Measurements from ENCODE around the gene TRAPPC2L.

TRAPPC2L gene

DNA sequence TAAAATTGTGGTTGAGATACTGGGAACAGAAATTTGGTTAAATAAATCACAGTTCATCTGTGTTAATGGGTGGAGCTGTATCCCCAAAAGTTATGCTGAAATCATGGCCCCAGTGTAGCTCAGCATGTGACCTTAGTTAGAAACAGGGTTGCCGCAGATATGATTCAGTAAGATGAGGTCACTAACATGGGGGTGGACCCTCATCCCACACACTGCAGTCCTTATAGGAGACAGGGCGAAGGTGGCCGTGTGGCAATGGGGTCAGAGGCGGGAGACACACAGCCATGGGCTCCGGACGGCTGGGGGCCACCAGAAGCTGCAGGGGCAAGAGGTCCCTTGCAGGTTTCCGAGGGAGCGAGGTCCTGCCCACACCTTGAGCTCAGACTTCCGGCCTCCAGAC, 10.8 kb upstream of the TRAPPC2L start:
- TF ChIP-seq, protein P1, sequence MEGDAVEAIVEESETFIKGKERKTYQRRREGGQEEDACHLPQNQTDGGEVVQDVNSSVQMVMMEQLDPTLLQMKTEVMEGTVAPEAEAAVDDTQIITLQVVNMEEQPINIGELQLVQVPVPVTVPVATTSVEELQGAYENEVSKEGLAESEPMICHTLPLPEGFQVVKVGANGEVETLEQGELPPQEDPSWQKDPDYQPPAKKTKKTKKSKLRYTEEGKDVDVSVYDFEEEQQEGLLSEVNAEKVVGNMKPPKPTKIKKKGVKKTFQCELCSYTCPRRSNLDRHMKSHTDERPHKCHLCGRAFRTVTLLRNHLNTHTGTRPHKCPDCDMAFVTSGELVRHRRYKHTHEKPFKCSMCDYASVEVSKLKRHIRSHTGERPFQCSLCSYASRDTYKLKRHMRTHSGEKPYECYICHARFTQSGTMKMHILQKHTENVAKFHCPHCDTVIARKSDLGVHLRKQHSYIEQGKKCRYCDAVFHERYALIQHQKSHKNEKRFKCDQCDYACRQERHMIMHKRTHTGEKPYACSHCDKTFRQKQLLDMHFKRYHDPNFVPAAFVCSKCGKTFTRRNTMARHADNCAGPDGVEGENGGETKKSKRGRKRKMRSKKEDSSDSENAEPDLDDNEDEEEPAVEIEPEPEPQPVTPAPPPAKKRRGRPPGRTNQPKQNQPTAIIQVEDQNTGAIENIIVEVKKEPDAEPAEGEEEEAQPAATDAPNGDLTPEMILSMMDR (conservative IDR thresholded peaks at IDR 0.05; ENCODE audit: low read length): no peak
- no peak overlapping the region for H3K4me3 ChIP-seq (ENCODE audit: low read length)
- DNase-seq (ENCODE audit: low read depth): no peak

- no peak overlapping the region for H3K4me3 ChIP-seq (ENCODE audit: low read length)
- TF ChIP-seq, protein P1 (conservative IDR thresholded peaks at IDR 0.05; ENCODE audit: low read length): no peak
- no peak for DNase-seq (ENCODE audit: low read depth)
These were observed 9.3 kb upstream of the TRAPPC2L start for GRCh38 chr16:88847654-88848053.

GRCh38 chr16:88848557-88848956, 8.4 kb upstream of the TRAPPC2L start:
- no peak for DNase-seq (ENCODE audit: low read depth)
- H3K4me3 ChIP-seq (ENCODE audit: low read length): no peak overlapping the region
- TF ChIP-seq, protein P1 (conservative IDR thresholded peaks at IDR 0.05; ENCODE audit: low read length): no peak

DNA sequence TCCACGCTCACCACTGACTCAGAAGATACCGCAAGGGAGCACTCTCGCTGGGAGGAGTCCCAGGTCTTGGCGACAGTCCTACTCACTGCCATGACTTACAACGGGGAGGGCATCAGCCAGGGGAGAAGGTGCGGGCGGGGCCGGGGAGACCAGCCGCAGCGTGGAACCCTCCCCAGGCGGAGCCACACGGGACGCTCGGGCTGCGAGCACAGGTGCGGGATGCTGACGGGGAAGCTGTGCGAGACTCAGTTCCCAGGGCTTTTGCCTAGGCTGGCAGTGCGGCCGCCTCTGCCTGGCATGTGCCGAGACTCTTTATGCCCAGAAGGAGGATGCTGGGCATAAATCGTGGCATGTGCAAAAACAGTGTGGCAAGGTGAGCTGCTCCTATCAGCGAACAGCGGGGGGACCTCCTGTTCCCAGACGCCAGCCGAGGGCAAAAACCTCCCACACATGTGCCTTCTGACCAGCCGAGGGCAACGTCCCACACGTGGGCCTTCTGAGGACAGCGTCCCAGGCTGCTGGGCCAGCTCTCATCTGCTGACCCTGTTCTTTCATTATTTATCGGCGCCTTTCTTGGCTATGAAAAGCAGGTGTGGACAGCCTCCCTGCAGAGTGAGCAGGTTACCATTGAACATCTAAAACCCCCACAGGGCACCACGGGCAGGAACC, 6.3 kb upstream of the TRAPPC2L start:
- no peak overlapping the region for H3K4me3 ChIP-seq (ENCODE audit: low read length)
- no peak for DNase-seq (ENCODE audit: low read depth)
- TF ChIP-seq, protein P1 (conservative IDR thresholded peaks at IDR 0.05; ENCODE audit: low read length): no peak

GRCh38 chr16:88851616-88852015, 5.3 kb upstream of the TRAPPC2L start:
- TF ChIP-seq, protein P1 (conservative IDR thresholded peaks at IDR 0.05; ENCODE audit: low read length): no peak
- H3K4me3 ChIP-seq (ENCODE audit: low read length): no peak overlapping the region
- DNase-seq (ENCODE audit: low read depth): no peak

DNA sequence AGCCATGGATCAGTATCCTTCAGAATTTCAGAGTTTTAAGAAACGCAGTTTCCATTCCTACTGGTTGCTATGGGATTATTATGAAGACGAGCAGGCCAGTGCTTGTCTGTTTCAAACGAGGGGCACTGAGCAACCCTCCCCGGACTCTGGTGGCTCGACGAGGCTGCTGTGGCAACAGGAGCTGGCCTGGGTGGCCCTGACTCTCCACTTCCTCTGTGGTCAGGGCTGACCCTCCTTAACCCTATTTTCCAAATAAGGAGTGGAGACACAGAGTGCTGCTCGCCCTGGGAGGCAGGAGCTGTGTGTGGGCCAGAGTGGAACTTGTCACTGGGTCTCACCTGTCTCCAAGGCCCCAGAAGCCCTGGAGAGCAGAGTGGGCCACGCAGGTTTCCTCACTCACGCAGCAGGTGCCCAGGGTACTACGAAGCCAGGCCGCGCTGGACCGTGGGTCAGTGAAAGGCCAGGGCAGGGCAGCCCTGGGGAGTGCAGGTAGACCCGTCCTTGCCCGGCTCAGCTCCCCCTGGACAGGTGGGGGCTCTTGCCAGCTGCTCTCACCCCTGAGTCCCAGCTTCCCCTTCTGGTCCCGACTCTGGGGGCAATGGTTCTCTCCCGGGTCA, 3.5 kb upstream of the TRAPPC2L start:
- no peak overlapping the region for H3K4me3 ChIP-seq (ENCODE audit: low read length)
- TF ChIP-seq, protein P1 (conservative IDR thresholded peaks at IDR 0.05; ENCODE audit: low read length): no peak
- no peak for DNase-seq (ENCODE audit: low read depth)

All from AG10803 (cell line).